Mesodermal cell (in vitro differentiated cells): ENCODE data around the gene CLEC16A.

ENCODE experiments used
- H3K27ac ChIP-seq: 2 replicates; pipeline ENCODE4 v1.7.0; 2013; ENCODE audit warnings: mild to moderate bottlenecking, low read depth, low read length, moderate library complexity; ENCODE audit not compliant: severe bottlenecking
- H3K36me3 ChIP-seq: 2 replicates; pipeline ENCODE4 v1.7.1; 2013; ENCODE audit warnings: mild to moderate bottlenecking, low read length, moderate library complexity; ENCODE audit not compliant: control insufficient read depth, insufficient read depth
- H3K4me1 ChIP-seq: one replicate; pipeline ENCODE4 v1.7.1; 2013; ENCODE audit warnings: mild to moderate bottlenecking, low read length; ENCODE audit not compliant: insufficient read depth, control insufficient read depth, poor library complexity, severe bottlenecking
- H3K4me3 ChIP-seq: 2 replicates; pipeline ENCODE4 v1.7.0; 2013; ENCODE audit warnings: low read length, control low read depth, mild to moderate bottlenecking; ENCODE audit not compliant: insufficient read depth, poor library complexity, severe bottlenecking; ENCODE audit errors: extremely low read depth
- H3K9me3 ChIP-seq: 2 replicates; pipeline ENCODE4 v1.7.1; 2013; ENCODE audit warnings: mild to moderate bottlenecking, low read length, moderate library complexity; ENCODE audit not compliant: control insufficient read depth
- WGBS, 2 experiments: methylation state at CpG; one replicate each; pipeline ENCODE4 v1.1.5; 2013; ENCODE audit warnings: missing lambda C conversion rate in 2 of 2; ENCODE audit not compliant: insufficient coverage in 2 of 2; 5-methylcytosine and 5-hydroxymethylcytosine counted together

The CLEC16A gene

DNA sequence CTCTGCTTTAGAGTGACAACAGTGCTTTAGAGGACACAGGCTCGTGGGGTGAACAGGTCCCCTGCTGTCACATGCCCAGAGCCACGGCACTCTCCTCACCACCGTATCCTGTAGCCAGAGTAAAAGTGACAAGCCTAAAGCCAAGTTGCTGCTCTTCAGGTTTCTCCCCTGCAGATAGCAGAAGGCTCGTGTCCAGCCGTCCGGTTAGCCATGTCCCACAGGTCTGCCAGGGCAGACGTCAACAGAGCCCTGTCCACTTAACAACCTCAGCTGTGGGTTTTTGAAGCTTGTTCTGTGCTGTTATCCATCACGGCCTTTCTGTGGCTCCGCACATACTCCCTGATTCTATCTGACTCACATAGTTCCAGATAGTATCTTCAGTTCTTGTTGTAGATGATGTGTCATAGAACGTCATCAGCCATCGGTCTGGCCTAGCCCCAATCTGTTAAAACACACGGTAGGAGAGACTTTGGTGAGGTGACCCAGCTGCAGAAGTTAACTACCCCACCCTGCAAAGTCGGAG is 211.0 kb downstream of the CLEC16A start:
- H3K9me3 ChIP-seq, result no peaks in the 10 kb centered on the region
- H3K36me3 ChIP-seq, result no peaks in the 10 kb centered on the region
- 80 to 88% methylated on average over 9 to 11 of the region's 13 CpGs for WGBS, 2 experiments
- no peak overlapping the region for H3K27ac ChIP-seq
- H3K4me3 ChIP-seq, result no peak overlapping the region
- peaks cover 14% of the 10 kb centered on the region for H3K4me1 ChIP-seq

DNA sequence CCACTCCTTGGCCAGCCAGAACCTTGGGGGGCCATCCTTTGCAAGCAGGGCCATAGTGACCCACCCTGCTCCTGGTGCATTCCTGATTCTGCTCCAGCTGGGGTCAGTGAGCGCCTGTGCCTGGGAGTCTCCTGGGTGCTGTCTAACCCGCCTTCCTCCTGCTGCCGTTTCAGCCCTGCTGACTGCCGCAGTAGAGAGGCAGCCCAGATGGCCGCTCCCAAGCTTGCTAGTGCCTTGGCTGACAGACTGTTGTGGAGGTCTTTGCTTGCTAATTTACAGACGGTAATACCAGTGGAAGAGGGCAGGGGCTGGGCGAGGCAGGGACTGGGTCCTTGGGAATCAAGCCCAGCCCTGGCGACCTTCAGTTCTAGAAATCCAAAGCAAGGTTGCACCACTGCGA is 212.0 kb downstream of the CLEC16A start:
- Histone ChIP-seq H3K9me3 (no peaks in the 10 kb centered on the region), H3K4me3 (no peak overlapping the region), H3K4me1 (peaks cover 17% of the 10 kb centered on the region), H3K27ac (no peak overlapping the region), H3K36me3 (no peaks in the 10 kb centered on the region)
- 79 to 94% methylated on average over 7 to 8 of the region's 9 CpGs for WGBS, 2 experiments

DNA sequence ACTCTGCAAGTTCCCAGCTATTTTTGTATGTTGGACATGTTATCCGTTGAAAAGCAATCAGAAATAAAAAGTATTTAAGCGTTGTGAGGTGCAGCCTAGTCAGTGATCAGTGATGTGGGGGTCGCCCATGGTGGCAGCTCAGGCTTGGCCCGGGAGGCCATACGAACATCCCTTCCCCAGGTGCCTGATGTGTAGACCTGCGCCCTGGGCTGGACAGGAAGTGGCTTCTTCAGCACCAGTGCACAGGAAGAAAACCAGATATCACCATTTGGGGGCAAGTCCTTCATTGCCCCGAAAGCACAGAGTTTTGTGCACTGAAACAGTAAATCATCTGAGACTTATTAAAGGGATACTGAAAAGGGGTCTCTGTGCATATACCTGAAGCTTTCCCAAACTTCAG is 212.8 kb downstream of the CLEC16A start:
- peaks cover 21% of the 10 kb centered on the region for H3K4me1 ChIP-seq
- no peaks in the 10 kb centered on the region for H3K36me3 ChIP-seq
- H3K9me3 ChIP-seq, result no peaks in the 10 kb centered on the region
- H3K4me3 ChIP-seq, result no peak overlapping the region
- 97 to 98% methylated on average over 7 of the region's 7 CpGs for WGBS, 2 experiments
- no peak overlapping the region for H3K27ac ChIP-seq

DNA sequence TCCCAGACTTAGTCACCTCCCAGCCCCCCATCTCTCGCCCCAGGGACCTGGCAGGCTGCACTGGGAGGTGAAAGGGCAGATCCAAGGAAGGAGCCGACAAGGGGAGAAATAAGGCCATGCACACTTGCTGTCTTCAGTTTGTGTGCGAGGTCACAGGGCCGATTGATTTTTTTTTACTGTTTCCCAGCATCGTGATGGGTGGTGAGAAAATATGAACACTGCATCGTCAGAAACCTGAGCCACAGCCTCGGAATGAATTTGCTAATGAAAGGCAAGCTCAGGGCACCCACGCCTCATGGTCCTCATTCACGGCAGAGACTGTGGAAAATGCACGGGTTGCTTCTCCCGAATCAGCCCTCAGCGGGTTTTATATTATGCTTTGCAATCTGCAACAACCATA is 213.7 kb downstream of the CLEC16A start:
- Histone ChIP-seq H3K4me1 (peaks cover 27% of the 10 kb centered on the region), H3K36me3 (no peaks in the 10 kb centered on the region), H3K9me3 (no peaks in the 10 kb centered on the region), H3K4me3 (no peak overlapping the region), H3K27ac (no peak overlapping the region)
- 93% methylated on average over 9 to 10 of the region's 12 CpGs for WGBS, 2 experiments

DNA sequence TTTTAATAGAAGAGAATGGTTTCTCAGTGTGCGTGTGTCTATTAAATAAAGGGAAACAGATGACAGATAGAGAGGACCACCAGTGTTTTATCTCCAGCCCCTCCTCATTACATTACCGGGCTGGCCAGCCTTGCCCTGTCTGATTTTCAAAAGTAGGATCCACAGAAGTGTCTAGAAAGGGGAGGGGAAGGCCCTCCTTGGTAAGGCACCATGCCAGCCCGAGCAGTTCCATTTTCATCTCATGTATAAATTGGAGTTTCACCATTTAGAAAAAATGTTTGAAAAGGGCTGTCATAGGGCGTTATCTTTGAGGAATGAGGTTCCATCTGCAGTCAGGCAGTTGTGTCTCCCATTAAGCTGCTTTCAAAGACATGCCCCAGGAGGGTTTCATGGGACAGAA is 214.9 kb downstream of the CLEC16A start:
- H3K27ac ChIP-seq, result no peak overlapping the region
- no peaks in the 10 kb centered on the region for H3K36me3 ChIP-seq
- H3K9me3 ChIP-seq, result no peaks in the 10 kb centered on the region
- WGBS, 2 experiments, result 96 to 100% methylated on average over 1 to 4 of the region's 4 CpGs
- no peak overlapping the region for H3K4me3 ChIP-seq
- H3K4me1 ChIP-seq, result peaks cover 31% of the 10 kb centered on the region

DNA sequence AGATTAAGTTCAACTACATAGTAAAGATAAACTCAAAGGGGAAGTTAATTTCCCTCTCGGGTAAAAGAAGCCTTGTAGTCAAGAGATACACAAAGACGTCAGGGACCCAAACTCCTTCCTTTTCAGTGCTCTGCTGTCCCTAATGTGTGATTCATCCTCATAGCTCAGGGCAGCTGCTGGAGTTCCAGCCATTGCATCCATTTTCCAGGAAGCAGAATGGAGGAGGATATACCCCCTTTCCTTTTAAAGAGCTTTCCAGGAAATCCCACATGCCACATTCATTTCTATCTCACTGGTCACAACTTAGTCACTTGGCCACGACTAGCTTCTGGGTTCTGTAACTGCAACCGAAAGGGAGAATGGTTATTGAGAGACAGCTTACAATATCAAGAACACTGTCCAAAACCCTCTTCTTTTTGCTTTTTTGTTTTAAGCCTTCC is 216.3 kb downstream of the CLEC16A start:
- 94 to 100% methylated on average over 2 to 3 of the region's 4 CpGs for WGBS, 2 experiments
- H3K4me3 ChIP-seq, result no peak overlapping the region
- H3K9me3 ChIP-seq, result no peaks in the 10 kb centered on the region
- no peak overlapping the region for H3K27ac ChIP-seq
- peaks cover 27% of the 10 kb centered on the region for H3K4me1 ChIP-seq
- no peaks in the 10 kb centered on the region for H3K36me3 ChIP-seq

DNA sequence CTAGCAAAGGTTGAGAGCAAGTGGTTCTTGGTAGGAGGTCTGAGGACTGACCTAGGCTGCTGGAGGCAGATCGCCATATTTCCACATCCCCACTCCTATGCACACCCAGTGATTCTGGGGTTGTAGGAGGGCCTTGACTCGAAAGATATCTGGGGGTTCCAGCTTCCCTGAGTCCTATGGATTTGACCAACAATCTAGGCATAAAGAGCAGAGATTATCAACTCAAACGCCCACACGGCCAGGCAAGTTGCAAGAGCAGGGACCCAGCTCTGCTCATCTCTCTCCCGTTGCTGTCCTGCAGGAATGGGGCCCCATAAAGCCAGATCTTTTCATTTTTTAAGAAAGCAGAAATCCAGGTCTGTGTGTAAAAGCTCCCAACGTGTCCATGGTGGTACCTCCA is 217.1 kb downstream of the CLEC16A start:
- no peaks in the 10 kb centered on the region for H3K9me3 ChIP-seq
- peaks cover 26% of the 10 kb centered on the region for H3K4me1 ChIP-seq
- H3K4me3 ChIP-seq, result no peak overlapping the region
- WGBS, 2 experiments, result 91 to 92% methylated on average over 5 to 6 of the region's 6 CpGs
- peaks cover under 1% of the 10 kb centered on the region for H3K36me3 ChIP-seq
- no peak overlapping the region for H3K27ac ChIP-seq

DNA sequence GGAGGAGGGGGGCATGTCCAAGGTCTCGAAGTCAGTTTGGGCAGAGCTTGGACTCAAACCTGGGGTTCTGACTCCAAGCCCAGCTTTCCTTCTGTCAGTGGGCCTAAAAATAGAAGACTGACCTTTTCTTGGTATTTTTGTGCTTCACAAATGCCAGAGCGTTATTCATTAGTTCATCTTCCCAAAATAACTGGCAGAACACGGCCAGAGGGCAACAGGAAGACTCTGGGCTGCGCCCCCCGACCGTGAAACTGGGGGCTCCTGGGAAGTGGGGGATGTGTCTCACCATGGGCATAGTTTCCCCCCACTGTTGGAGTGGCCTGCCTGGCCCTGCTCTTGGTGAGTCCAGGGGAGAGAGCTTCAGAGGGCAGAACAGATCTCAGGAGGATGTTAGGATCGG is 217.6 kb downstream of the CLEC16A start:
- WGBS, 2 experiments, result 83 to 86% methylated on average over 1 to 6 of the region's 7 CpGs
- H3K4me3 ChIP-seq, result no peak overlapping the region

DNA sequence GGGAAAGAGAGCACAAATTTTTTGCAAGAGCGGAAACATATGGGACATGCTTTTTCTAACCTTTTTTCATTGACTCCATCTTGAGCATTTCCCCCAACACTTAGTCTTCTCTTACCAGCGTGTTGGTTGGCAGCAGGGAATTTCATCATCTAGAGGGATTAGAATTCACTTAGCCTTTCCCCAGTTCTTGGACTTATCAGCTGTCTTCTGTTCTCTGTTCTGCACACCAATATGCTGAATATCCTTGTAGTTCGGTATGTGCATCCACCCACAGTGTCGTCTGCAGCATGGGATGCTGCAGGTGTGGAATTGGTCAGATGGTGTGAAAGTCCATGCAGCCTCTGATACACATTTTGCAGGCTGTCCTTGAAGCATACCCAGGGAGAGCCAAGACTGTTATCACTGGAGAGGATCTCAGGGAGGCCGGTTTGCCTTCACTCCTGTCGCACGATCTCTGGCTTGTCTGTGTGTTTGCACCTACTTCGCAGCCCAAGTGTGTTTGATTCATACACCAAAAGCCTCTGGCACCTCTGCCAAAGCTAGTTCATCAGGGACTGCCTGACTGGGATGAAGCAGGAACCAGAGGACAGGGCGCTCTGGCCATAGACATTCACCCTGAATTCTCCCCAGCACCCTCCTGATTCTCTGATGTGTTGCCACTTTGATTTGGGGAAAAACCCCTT is 218.4 kb downstream of the CLEC16A start:
- H3K27ac ChIP-seq, result no peak overlapping the region
- H3K36me3 ChIP-seq, result peaks cover 13% of the 10 kb centered on the region
- H3K4me3 ChIP-seq, result no peak overlapping the region
- peaks cover 21% of the 10 kb centered on the region for H3K4me1 ChIP-seq
- WGBS, 2 experiments, result 75 to 91% methylated on average over 6 to 7 of the region's 9 CpGs
- H3K9me3 ChIP-seq, result no peaks in the 10 kb centered on the region

More for the DNA sequence above, 217.6 kb downstream of the CLEC16A start:
- peaks cover 6% of the 10 kb centered on the region for H3K36me3 ChIP-seq
- H3K27ac ChIP-seq, result no peak overlapping the region
- H3K4me1 ChIP-seq, result peaks cover 26% of the 10 kb centered on the region
- no peaks in the 10 kb centered on the region for H3K9me3 ChIP-seq

DNA sequence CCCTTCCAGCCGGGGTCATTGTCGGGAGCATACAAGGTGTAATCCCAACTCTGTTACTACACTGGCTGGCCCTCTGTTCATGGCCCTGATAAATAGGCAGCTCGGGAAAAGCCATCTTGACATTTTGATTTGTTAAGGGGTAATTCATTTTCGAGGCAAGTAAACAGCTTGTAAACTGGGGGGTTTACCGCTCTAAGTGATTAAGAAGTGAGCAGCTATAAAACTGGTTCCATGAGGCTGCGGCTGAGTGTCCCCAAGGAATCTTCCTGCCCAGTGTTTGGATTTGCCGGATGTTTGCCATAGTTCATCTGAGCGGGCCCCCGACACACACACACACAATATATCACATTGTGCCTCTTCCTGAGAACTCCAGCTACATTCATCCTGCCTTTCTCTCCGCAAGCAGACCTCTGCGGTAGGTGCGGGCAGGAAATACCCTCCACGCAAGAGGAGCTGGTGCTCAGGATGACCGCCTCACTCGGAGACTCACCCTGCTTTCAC is 219.4 kb downstream of the CLEC16A start:
- Histone ChIP-seq H3K36me3 (peaks cover 20% of the 10 kb centered on the region), H3K4me1 (peaks cover 18% of the 10 kb centered on the region), H3K4me3 (no peak overlapping the region), H3K9me3 (no peaks in the 10 kb centered on the region), H3K27ac (no peak overlapping the region)
- WGBS, 2 experiments, result 88 to 93% methylated on average over 7 to 14 of the region's 15 CpGs
